Pons (tissue), 1 donor: ENCODE measurements around the gene SSTR5.
"Not testable (repeated sequence)": the region's sequence is repeated elsewhere in the genome, so short reads cannot be mapped to it uniquely, and the experiment has no call there.

Source experiments
- DNase-seq: peaks from one replicate; pipeline ENCODE4 v3.0.0-alpha.2; 2016; ENCODE audit warnings: low spot score

Gene SSTR5

DNA sequence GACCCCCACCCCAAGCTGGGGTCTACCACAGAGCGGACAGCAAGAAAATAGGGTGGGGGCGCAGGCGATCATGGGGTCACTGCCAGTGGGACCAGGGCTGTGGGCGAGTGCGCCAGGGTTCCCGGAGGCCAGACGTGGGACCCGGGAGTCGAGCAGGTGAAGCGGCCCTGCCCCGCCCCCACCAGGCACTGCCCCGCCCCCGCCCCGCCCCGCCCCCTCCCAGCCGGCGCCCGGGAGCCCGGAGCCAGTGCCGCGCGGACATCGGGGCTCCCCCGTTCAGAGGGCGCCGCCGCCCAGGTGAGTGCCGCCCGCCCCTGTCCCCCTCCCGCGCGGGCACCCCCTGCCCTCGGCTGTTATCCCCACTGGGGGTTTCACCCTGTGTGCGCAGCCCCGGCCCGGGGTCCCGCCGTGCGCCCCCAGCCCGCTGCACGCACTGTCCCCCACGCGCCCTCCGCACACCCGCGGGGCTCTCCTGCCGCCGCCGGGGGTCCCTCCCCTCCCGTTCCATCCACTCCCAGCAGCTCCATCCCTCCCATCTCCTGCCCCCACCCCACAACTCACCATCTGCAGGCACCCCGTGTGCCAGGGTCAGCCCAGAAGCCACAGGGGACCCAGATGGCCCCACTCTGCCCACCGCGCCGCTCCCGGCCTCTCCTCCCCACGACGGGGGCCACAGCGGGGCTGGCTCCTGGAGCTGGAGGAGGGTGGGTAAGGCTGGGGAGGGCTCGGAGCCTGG lies at the start of gene SSTR5:
Gene SSTR5 (plus strand): TSS at position 222 of the 736 bp plus-strand sequence. CDS start 6,122 bp downstream, outside the sequence.
- no peak for DNase-seq

- no peak for DNase-seq
Observed at GRCh38 chr16:1024138-1024537, 48.4 kb upstream of the SSTR5 start.

DNA sequence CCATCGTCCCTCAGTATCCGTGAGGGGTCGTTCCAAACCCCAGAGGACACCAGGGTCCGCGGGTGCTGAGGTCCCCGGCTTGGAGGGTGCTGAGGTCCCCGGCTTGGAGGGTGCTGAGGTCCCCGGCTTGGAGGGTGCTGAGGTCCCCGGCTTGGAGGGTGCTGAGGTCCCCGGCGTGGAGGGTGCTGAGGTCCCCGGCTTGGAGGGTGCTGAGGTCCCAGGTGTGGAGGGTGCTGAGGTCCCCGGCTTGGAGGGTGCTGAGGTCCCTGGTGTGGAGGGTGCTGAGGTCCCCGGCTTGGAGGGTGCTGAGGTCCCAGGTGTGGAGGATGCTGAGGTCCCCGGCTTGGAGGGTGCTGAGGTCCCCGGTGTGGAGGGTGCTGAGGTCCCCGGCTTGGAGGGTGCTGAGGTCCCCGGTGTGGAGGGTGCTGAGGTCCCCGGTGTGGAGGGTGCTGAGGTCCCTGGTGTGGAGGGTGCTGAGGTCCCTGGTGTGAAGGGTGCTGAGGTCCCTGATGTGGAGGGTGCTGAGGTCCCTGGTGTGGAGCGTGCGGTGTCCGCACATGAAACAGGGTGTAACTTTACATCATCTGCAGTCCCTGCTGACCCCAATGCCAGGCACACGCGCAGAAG lies 47.3 kb upstream of the SSTR5 start:
- DNase-seq = not testable (repeated sequence)

GRCh38 chr16:1026057-1026783 lies 46.3 kb upstream of the SSTR5 start:
- peak; percentile 47 for DNase-seq

- DNase-seq = peak; percentile 17
Observed at GRCh38 chr16:1026784-1027500, 45.6 kb upstream of the SSTR5 start.

- peak; percentile 52 for DNase-seq
Observed at GRCh38 chr16:1027501-1027815, 45.1 kb upstream of the SSTR5 start.

GRCh38 chr16:1028056-1028455 lies 44.5 kb upstream of the SSTR5 start:
- DNase-seq = no peak

- no peak for DNase-seq
Observed at GRCh38 chr16:1028524-1029258, 43.9 kb upstream of the SSTR5 start.

DNA sequence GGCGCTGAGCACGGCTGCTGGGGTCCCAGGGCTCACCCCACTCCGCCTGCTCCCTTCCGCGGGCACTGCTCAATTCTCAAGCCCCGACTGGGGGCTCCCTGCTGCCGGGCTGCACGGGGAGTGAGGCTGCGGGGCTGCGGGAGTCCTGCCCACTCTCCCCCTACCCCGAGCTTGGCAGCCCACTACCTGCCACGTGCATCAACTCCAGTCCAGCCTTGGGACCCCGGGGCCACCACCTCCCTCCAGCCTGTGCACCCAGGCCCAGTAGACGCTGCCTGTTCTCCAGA lies 43.3 kb upstream of the SSTR5 start:
- no peak for DNase-seq

DNA sequence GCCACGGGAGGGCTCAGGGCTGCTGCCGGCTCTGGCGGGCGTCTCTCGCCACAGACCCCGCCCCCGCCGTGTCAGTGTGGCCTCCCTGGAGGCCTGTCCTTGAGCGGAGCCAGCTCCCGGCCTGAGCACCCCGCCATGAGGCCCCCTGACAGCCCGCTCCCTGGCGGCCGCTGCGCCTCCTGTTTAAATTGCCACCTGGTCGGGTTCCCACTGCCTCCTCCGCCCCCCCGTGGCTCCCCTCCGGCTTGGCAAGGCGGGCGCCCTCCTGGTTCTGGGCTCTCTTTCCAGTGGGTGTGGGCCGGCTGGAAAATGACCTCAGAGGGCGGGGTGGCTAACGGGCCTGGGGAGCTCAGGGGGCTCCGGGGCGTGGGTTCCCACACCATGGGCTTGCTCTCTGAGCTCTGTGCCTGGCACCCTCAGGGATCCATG lies 42.1 kb upstream of the SSTR5 start:
- DNase-seq = no peak

GRCh38 chr16:1031666-1032065 lies 40.9 kb upstream of the SSTR5 start:
- DNase-seq = no peak

- DNase-seq = no peak
Observed at GRCh38 chr16:1032607-1033006, 39.9 kb upstream of the SSTR5 start.

- no peak for DNase-seq
Observed at GRCh38 chr16:1033128-1033679, 39.3 kb upstream of the SSTR5 start.

GRCh38 chr16:1034230-1035065 lies 38.1 kb upstream of the SSTR5 start:
- DNase-seq = peak; percentile 61

DNA sequence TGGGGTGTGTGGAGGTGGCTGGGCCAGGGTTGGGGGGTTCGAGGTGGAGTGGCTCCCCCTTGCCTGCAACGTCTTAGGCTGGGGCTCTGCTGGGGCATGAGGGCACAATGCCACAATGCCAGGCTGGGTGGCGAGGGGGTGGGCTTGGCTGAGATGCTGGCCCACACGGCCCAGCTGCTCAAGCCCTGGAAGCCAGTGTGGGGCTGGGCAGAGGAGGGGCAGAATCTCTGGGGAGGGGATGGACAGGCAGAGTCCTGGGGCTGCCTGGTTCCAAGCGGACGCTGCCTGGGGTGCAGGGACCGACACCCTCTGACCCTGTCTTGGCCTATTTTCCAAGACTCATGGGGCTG lies 37.5 kb upstream of the SSTR5 start:
- DNase-seq = peak; percentile 42

DNA sequence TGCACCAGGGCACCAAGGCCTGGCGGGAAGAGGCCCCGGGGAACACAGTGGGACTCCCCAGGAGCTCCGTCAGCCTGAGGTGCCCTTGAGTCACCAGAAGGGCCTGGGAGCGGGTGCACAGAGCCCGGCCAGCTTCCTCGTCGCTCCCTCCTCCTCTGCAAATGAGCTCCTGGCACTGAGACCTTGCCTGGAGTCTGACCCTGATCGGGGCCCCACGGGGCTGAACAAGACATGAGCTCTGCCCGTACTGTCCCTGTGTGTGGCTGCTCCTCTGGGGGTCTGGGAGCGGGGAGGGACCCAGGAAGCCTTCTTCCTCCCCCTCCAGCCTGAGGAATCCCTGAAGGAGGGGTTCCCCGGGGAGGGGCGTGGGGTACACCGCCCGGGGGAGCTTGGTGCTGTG lies 36.4 kb upstream of the SSTR5 start:
- no peak for DNase-seq

- DNase-seq = no peak
Observed at GRCh38 chr16:1036726-1037393, 35.7 kb upstream of the SSTR5 start.

- DNase-seq = no peak
Observed at GRCh38 chr16:1037394-1038257, 34.9 kb upstream of the SSTR5 start.

DNA sequence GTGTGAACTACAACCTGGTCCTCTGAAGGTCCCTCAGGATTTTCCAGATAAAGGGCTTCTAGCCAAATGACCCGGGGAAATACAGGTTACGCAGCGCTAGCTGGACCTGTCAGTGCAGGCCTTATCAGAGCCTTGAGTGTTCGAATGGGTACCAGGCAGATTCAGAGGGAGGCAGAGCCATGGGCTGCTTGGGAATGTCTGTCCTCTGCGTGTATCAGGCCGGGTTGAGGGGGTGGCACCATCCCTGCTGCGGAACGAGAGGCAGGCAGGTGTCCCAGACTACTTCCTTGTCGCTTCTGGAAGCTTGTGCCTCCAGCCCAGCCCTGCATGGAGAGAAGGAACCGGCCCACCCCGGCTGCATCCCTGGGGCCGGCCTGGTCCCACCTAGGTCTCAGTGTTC lies 33.6 kb upstream of the SSTR5 start:
- no peak for DNase-seq
